ENCODE results near the gene HEPACAM. TPM values are rescaled to one million over a fixed set of nuclear protein-coding genes. Genes with fewer than 3 reads are reported as not detected.
A peak's percentile ranks its signal among the peaks of the same experiment; 100 is the strongest.
"Not testable (repeated sequence)": the region's sequence is repeated elsewhere in the genome, so short reads cannot be mapped to it uniquely, and the experiment has no call there.

Gene HEPACAM
- total and polyA plus RNA-seq, 4 experiments from 2014 or later: not detected

GRCh38 chr11:124976531-124976930 is 40.7 kb upstream of the HEPACAM start:
- H3K36me3 Mint-ChIP-seq: peaks cover 24 to 38% of the 10 kb centered on the region in 2 donors
- ChIA-PET CTCF (ENCODE audit: partially characterized antibody) (no interaction called here), POLR2A (ENCODE audit: partially characterized antibody) (no interaction called here)
- no peaks in the 10 kb centered on the region for H3K9me3 ChIP-seq (ENCODE audit: control insufficient read depth in 1 of 2, low read length in 2 of 2)
- no peak overlapping the region for H3K27ac Mint-ChIP-seq
- H3K27me3 Mint-ChIP-seq: no peaks in the 10 kb centered on the region
- H3K27ac ChIP-seq (ENCODE audit: low read depth, low read length): no peak overlapping the region
- H3K9me3 Mint-ChIP-seq: peaks cover 2 to 25% (median 16%) of the 10 kb centered on the region in 8 donors
- H3K4me1 ChIP-seq (ENCODE audit: insufficient read depth, low read length): no peaks in the 10 kb centered on the region
- H3K27me3 ChIP-seq (ENCODE audit: insufficient read depth, low read length): no peaks in the 10 kb centered on the region
- H3K36me3 ChIP-seq (ENCODE audit: insufficient read depth, low read length): no peaks in the 10 kb centered on the region
- DNase-seq: no peak
- H3K4me1 Mint-ChIP-seq: no peaks in the 10 kb centered on the region
- intact Hi-C loops (cut with micrococcal nuclease): no loop called here
- H3K4me3 Mint-ChIP-seq: no peak overlapping the region
- no peak overlapping the region for H3K4me3 ChIP-seq (ENCODE audit: low read length in 2 of 2)

GRCh38 chr11:124971810-124972209 is 36.0 kb upstream of the HEPACAM start:
- H3K36me3 Mint-ChIP-seq: peaks cover 0 to 7% of the 10 kb centered on the region in 2 donors
- Histone ChIP-seq H3K4me3 (ENCODE audit: low read length in 2 of 2) (no peak overlapping the region), H3K9me3 (ENCODE audit: control insufficient read depth in 1 of 2, low read length in 2 of 2) (no peaks in the 10 kb centered on the region), H3K27ac (ENCODE audit: low read depth, low read length) (no peak overlapping the region), H3K36me3 (ENCODE audit: insufficient read depth, low read length) (no peaks in the 10 kb centered on the region), H3K27me3 (ENCODE audit: insufficient read depth, low read length) (no peaks in the 10 kb centered on the region), H3K4me1 (ENCODE audit: insufficient read depth, low read length) (no peaks in the 10 kb centered on the region)
- H3K27ac Mint-ChIP-seq: no peak overlapping the region
- intact Hi-C loops (cut with micrococcal nuclease): no loop called here
- no peak overlapping the region for H3K4me3 Mint-ChIP-seq
- H3K9me3 Mint-ChIP-seq: no peaks in the 10 kb centered on the region
- H3K4me1 Mint-ChIP-seq: no peaks in the 10 kb centered on the region
- ChIA-PET CTCF (ENCODE audit: partially characterized antibody) (interaction anchor here (1.0 kb wide), 1 partner anchor 171 kb away, joined by 3 read pairs; no protein-coding TSS in a partner anchor), POLR2A (ENCODE audit: partially characterized antibody) (no interaction called here)
- no peaks in the 10 kb centered on the region for H3K27me3 Mint-ChIP-seq
- DNase-seq: no peak

- Histone ChIP-seq H3K4me1 (ENCODE audit: insufficient read depth, low read length) (no peaks in the 10 kb centered on the region), H3K4me3 (ENCODE audit: low read length in 2 of 2) (no peak overlapping the region), H3K9me3 (ENCODE audit: control insufficient read depth in 1 of 2, low read length in 2 of 2) (no peaks in the 10 kb centered on the region), H3K36me3 (ENCODE audit: insufficient read depth, low read length) (no peaks in the 10 kb centered on the region), H3K27ac (ENCODE audit: low read depth, low read length) (no peak overlapping the region), H3K27me3 (ENCODE audit: insufficient read depth, low read length) (no peaks in the 10 kb centered on the region)
- ChIA-PET POLR2A (ENCODE audit: partially characterized antibody) (no interaction called here), CTCF (ENCODE audit: partially characterized antibody) (interaction anchor here (1.0 kb wide), 1 partner anchor 172 kb away, joined by 3 read pairs; no protein-coding TSS in a partner anchor)
- no peaks in the 10 kb centered on the region for H3K4me1 Mint-ChIP-seq
- no peak overlapping the region for H3K4me3 Mint-ChIP-seq
- H3K36me3 Mint-ChIP-seq: peaks cover 0 to 7% of the 10 kb centered on the region in 2 donors
- intact Hi-C loops (cut with micrococcal nuclease): no loop called here
- no peak for DNase-seq
- H3K27me3 Mint-ChIP-seq: no peaks in the 10 kb centered on the region
- no peak overlapping the region for H3K27ac Mint-ChIP-seq
- H3K9me3 Mint-ChIP-seq: no peaks in the 10 kb centered on the region
These were observed 35.1 kb upstream of the HEPACAM start for GRCh38 chr11:124970925-124971324.

GRCh38 chr11:124968197-124968596 is 32.4 kb upstream of the HEPACAM start:
- H3K4me3 Mint-ChIP-seq; H3K9me3 Mint-ChIP-seq; DNase-seq; H3K27me3 ChIP-seq (ENCODE audit: insufficient read depth, low read length); POLR2A ChIA-PET (ENCODE audit: partially characterized antibody); H3K27ac ChIP-seq (ENCODE audit: low read depth, low read length); H3K4me3 ChIP-seq (ENCODE audit: low read length in 2 of 2); H3K36me3 ChIP-seq (ENCODE audit: insufficient read depth, low read length); H3K27me3 Mint-ChIP-seq; intact Hi-C loops (cut with micrococcal nuclease); H3K9me3 ChIP-seq (ENCODE audit: control insufficient read depth in 1 of 2, low read length in 2 of 2); H3K4me1 Mint-ChIP-seq; H3K4me1 ChIP-seq (ENCODE audit: insufficient read depth, low read length); H3K36me3 Mint-ChIP-seq; H3K27ac Mint-ChIP-seq: not testable (repeated sequence)
- CTCF ChIA-PET (ENCODE audit: partially characterized antibody): interaction anchor here (1.3 kb wide), 1 partner anchor 158 kb away, joined by 3 read pairs; no protein-coding TSS in a partner anchor

GRCh38 chr11:124961972-124962609 is 26.2 kb upstream of the HEPACAM start:
- intact Hi-C loops (cut with micrococcal nuclease): loop anchor here (1.0 to 5.0 kb wide), 6 partner anchors 162 to 490 kb away; no protein-coding TSS in a partner anchor
- Histone ChIP-seq H3K36me3 (ENCODE audit: insufficient read depth, low read length) (no peaks in the 10 kb centered on the region), H3K4me1 (ENCODE audit: insufficient read depth, low read length) (no peaks in the 10 kb centered on the region), H3K9me3 (ENCODE audit: control insufficient read depth in 1 of 2, low read length in 2 of 2) (no peaks in the 10 kb centered on the region), H3K4me3 (ENCODE audit: low read length in 2 of 2) (no peak overlapping the region), H3K27me3 (ENCODE audit: insufficient read depth, low read length) (no peaks in the 10 kb centered on the region), H3K27ac (ENCODE audit: low read depth, low read length) (no peak overlapping the region)
- CTCF ChIA-PET (ENCODE audit: partially characterized antibody): interaction anchor here (0.9 to 5.9 kb wide), 3 partner anchors 162 to 180 kb away, joined by 3 to 90 read pairs (median 4); no protein-coding TSS in a partner anchor
- Mint-ChIP-seq H3K27ac (no peak overlapping the region), H3K4me3 (no peak overlapping the region), H3K9me3 (peaks cover 0 to 3% (median 0%) of the 10 kb centered on the region in 8 donors), H3K27me3 (no peaks in the 10 kb centered on the region), H3K36me3 (no peaks in the 10 kb centered on the region), H3K4me1 (no peaks in the 10 kb centered on the region)
- DNase-seq: peak; percentile 41 to 71 (median 68)
- POLR2A ChIA-PET (ENCODE audit: partially characterized antibody): no interaction called here

- H3K27me3 ChIP-seq (ENCODE audit: insufficient read depth, low read length): no peaks in the 10 kb centered on the region
- peaks cover 0 to 4% (median 1%) of the 10 kb centered on the region in 4 donors for H3K4me1 Mint-ChIP-seq
- H3K27ac Mint-ChIP-seq: peak overlapping the region in 1 of 7 donors; percentile 66
- H3K4me3 Mint-ChIP-seq: peak overlapping the region in 3 of 8 donors; percentile 8 to 32 (median 9)
- POLR2A ChIA-PET (ENCODE audit: partially characterized antibody): interaction anchor here (1.0 to 2.4 kb wide), 6 partner anchors 34 to 933 kb away, joined by 3 to 27 read pairs (median 8); partner anchors contain the start of genes EI24, HEPN1, HYLS1 and ROBO4
- no peak overlapping the region for H3K4me3 ChIP-seq (ENCODE audit: low read length in 2 of 2)
- DNase-seq: no peak
- no peaks in the 10 kb centered on the region for H3K36me3 Mint-ChIP-seq
- no peaks in the 10 kb centered on the region for H3K27me3 Mint-ChIP-seq
- H3K9me3 ChIP-seq (ENCODE audit: control insufficient read depth in 1 of 2, low read length in 2 of 2): no peaks in the 10 kb centered on the region
- no peaks in the 10 kb centered on the region for H3K36me3 ChIP-seq (ENCODE audit: insufficient read depth, low read length)
- intact Hi-C loops (cut with micrococcal nuclease): loop anchor here (2.0 kb wide), 1 partner anchor 332 kb away; the partner anchor contains the start of gene TBRG1
- no peak overlapping the region for H3K27ac ChIP-seq (ENCODE audit: low read depth, low read length)
- H3K9me3 Mint-ChIP-seq: peaks cover 0 to 1% (median 0%) of the 10 kb centered on the region in 8 donors
- CTCF ChIA-PET (ENCODE audit: partially characterized antibody): interaction anchor here (0.7 to 2.4 kb wide), 5 partner anchors 79 to 188 kb away, joined by 3 to 6 read pairs (median 5); no protein-coding TSS in a partner anchor
- peaks cover 42% of the 10 kb centered on the region for H3K4me1 ChIP-seq (ENCODE audit: insufficient read depth, low read length)
These were observed 19.2 kb upstream of the HEPACAM start for GRCh38 chr11:124955035-124955434.

GRCh38 chr11:124954590-124954955 is 18.7 kb upstream of the HEPACAM start:
- H3K4me1 Mint-ChIP-seq: peaks cover 0 to 7% (median 2%) of the 10 kb centered on the region in 4 donors
- H3K36me3 Mint-ChIP-seq: no peaks in the 10 kb centered on the region
- H3K4me3 ChIP-seq (ENCODE audit: low read length in 2 of 2): peak overlapping the region; percentile 33 to 63
- H3K27ac ChIP-seq (ENCODE audit: low read depth, low read length): peak overlapping the region; percentile 71
- no peaks in the 10 kb centered on the region for H3K27me3 Mint-ChIP-seq
- no peak overlapping the region for H3K4me3 Mint-ChIP-seq
- no peaks in the 10 kb centered on the region for H3K9me3 ChIP-seq (ENCODE audit: control insufficient read depth in 1 of 2, low read length in 2 of 2)
- H3K27ac Mint-ChIP-seq: no peak overlapping the region
- peaks cover 0 to 3% (median 0%) of the 10 kb centered on the region in 8 donors for H3K9me3 Mint-ChIP-seq
- ChIA-PET CTCF (ENCODE audit: partially characterized antibody) (interaction anchor here (0.7 to 2.4 kb wide), 5 partner anchors 34 to 188 kb away, joined by 3 to 8 read pairs (median 6); no protein-coding TSS in a partner anchor), POLR2A (ENCODE audit: partially characterized antibody) (interaction anchor here (1.6 to 2.4 kb wide), 8 partner anchors 11 to 933 kb away, joined by 3 to 27 read pairs (median 10); partner anchors contain the start of genes EI24, HEPN1, HYLS1 and ROBO4)
- peaks cover 47% of the 10 kb centered on the region for H3K4me1 ChIP-seq (ENCODE audit: insufficient read depth, low read length)
- no peaks in the 10 kb centered on the region for H3K36me3 ChIP-seq (ENCODE audit: insufficient read depth, low read length)
- intact Hi-C loops (cut with micrococcal nuclease): loop anchor here (1.0 to 5.0 kb wide), 11 partner anchors 78 to 1258 kb away; partner anchors contain the start of genes DDX25, EI24, FAM118B and HYLS1
- H3K27me3 ChIP-seq (ENCODE audit: insufficient read depth, low read length): no peaks in the 10 kb centered on the region
- DNase-seq: no peak

Data from CD4-positive, alpha-beta memory T cell (primary cell).